GM18511 (cell line): ENCODE results near the gene TESPA1.
"Not testable (repeated sequence)": the region's sequence is repeated elsewhere in the genome, so short reads cannot be mapped to it uniquely, and the experiment has no call there.

Experiments used
- ATAC-seq: cut with Tn5 transposase; IDR thresholded peaks from one replicate; pipeline ENCODE4 v1.9.1; 2021; ENCODE audit warnings: mild to moderate bottlenecking, moderate library complexity; ENCODE audit not compliant: unreplicated experiment

The TESPA1 gene

GRCh38 chr12:54984658-54985376 lies at the start of gene TESPA1:
Gene TESPA1 (minus strand): TSS chr12:54984762. CDS start chr12:54974562, 10,200 bp downstream.
- ATAC-seq = peak; percentile 94

- ATAC-seq = no peak
These were observed 49.7 kb upstream of the TESPA1 start for GRCh38 chr12:55034218-55034617.

GRCh38 chr12:55025508-55025907 lies 40.9 kb upstream of the TESPA1 start:
- no peak for ATAC-seq

- no peak for ATAC-seq
These were observed 40.0 kb upstream of the TESPA1 start for GRCh38 chr12:55024575-55024974.

GRCh38 chr12:55019784-55020183 lies 35.2 kb upstream of the TESPA1 start, which contains the start of gene NEUROD4:
Gene NEUROD4 (plus strand): TSS chr12:55019974. CDS start chr12:55026440, 6,466 bp downstream.
- peak; percentile 44 for ATAC-seq

GRCh38 chr12:55017416-55017925 lies 32.9 kb upstream of the TESPA1 start:
- ATAC-seq = no peak

- ATAC-seq = no peak
These were observed 24.5 kb upstream of the TESPA1 start for GRCh38 chr12:55008944-55009585.

GRCh38 chr12:55002355-55002754 lies 17.8 kb upstream of the TESPA1 start:
- no peak for ATAC-seq

GRCh38 chr12:55001198-55001868 lies 16.8 kb upstream of the TESPA1 start:
- ATAC-seq = no peak

GRCh38 chr12:54998958-54999510 lies 14.5 kb upstream of the TESPA1 start:
- no peak for ATAC-seq

GRCh38 chr12:54997929-54998522 lies 13.5 kb upstream of the TESPA1 start:
- ATAC-seq = no peak

- no peak for ATAC-seq
These were observed 11.6 kb upstream of the TESPA1 start for GRCh38 chr12:54996205-54996604.

GRCh38 chr12:54993181-54993835 lies 8.7 kb upstream of the TESPA1 start:
- ATAC-seq = peak; percentile 47

GRCh38 chr12:54991991-54992375 lies 7.4 kb upstream of the TESPA1 start:
- ATAC-seq = peak; percentile 56

GRCh38 chr12:54991161-54991990 lies 6.8 kb upstream of the TESPA1 start:
- ATAC-seq = peak; percentile 77

- ATAC-seq = no peak
These were observed 5.3 kb upstream of the TESPA1 start for GRCh38 chr12:54989829-54990228.

- ATAC-seq = peak; percentile 13
These were observed 4.0 kb upstream of the TESPA1 start for GRCh38 chr12:54988402-54989054.

- no peak for ATAC-seq
These were observed 3.2 kb upstream of the TESPA1 start for GRCh38 chr12:54987611-54988231.

GRCh38 chr12:54986773-54987172 lies 2.2 kb upstream of the TESPA1 start:
- not testable (repeated sequence) for ATAC-seq
